ENCODE measurements around the gene GOLGA8K. TPM values are rescaled to one million over a fixed set of nuclear protein-coding genes. Genes with fewer than 3 reads are reported as not detected.
"Not testable (repeated sequence)": the region's sequence is repeated elsewhere in the genome, so short reads cannot be mapped to it uniquely, and the experiment has no call there.

The GOLGA8K gene
- 0.22 TPM in 1 of 2 replicates, not detected in the other for total RNA-seq

GRCh38 chr15:32403192-32403591 lies at the start of gene GOLGA8K:
GOLGA8K (minus strand) TSS chr15:32403292; CDS start chr15:32403194, 98 bp downstream.
- DNase-seq (ENCODE audit: low read depth in 2 of 2), result not testable (repeated sequence)

GRCh38 chr15:32440445-32440977 lies 37.4 kb upstream of the GOLGA8K start:
- DNase-seq (ENCODE audit: low read depth in 2 of 2), result not testable (repeated sequence)

GRCh38 chr15:32434102-32434963 lies 31.2 kb upstream of the GOLGA8K start:
- not testable (repeated sequence) for DNase-seq (ENCODE audit: low read depth in 2 of 2)

GRCh38 chr15:32427635-32428034 lies 24.5 kb upstream of the GOLGA8K start:
- not testable (repeated sequence) for DNase-seq (ENCODE audit: low read depth in 2 of 2)

GRCh38 chr15:32426511-32426910 lies 23.4 kb upstream of the GOLGA8K start:
- not testable (repeated sequence) for DNase-seq (ENCODE audit: low read depth in 2 of 2)

- not testable (repeated sequence) for DNase-seq (ENCODE audit: low read depth in 2 of 2)
Measured at GRCh38 chr15:32407903-32408302, 4.8 kb upstream of the GOLGA8K start.

- DNase-seq (ENCODE audit: low read depth in 2 of 2), result not testable (repeated sequence)
Measured at GRCh38 chr15:32396522-32396921, 6.6 kb downstream of the GOLGA8K start.

GRCh38 chr15:32394745-32395144 lies 8.3 kb downstream of the GOLGA8K start:
- DNase-seq (ENCODE audit: low read depth in 2 of 2), result not testable (repeated sequence)

GRCh38 chr15:32388050-32388648 lies 14.9 kb downstream of the GOLGA8K start:
- not testable (repeated sequence) for DNase-seq (ENCODE audit: low read depth in 2 of 2)

GRCh38 chr15:32385823-32386495 lies 17.1 kb downstream of the GOLGA8K start:
- not testable (repeated sequence) for DNase-seq (ENCODE audit: low read depth in 2 of 2)

GRCh38 chr15:32374185-32374584 lies 28.9 kb downstream of the GOLGA8K start:
- DNase-seq (ENCODE audit: low read depth in 2 of 2), result not testable (repeated sequence)

GRCh38 chr15:32373707-32374106 lies 29.4 kb downstream of the GOLGA8K start:
- not testable (repeated sequence) for DNase-seq (ENCODE audit: low read depth in 2 of 2)

GRCh38 chr15:32372075-32372474 lies 31.0 kb downstream of the GOLGA8K start:
- DNase-seq (ENCODE audit: low read depth in 2 of 2), result not testable (repeated sequence)

- not testable (repeated sequence) for DNase-seq (ENCODE audit: low read depth in 2 of 2)
Measured at GRCh38 chr15:32370526-32370925, 32.6 kb downstream of the GOLGA8K start.

GRCh38 chr15:32370064-32370463 lies 33.0 kb downstream of the GOLGA8K start:
- not testable (repeated sequence) for DNase-seq (ENCODE audit: low read depth in 2 of 2)

- DNase-seq (ENCODE audit: low read depth in 2 of 2), result not testable (repeated sequence)
Measured at GRCh38 chr15:32366492-32366891, 36.6 kb downstream of the GOLGA8K start.

GRCh38 chr15:32365955-32366354 lies 37.1 kb downstream of the GOLGA8K start:
- not testable (repeated sequence) for DNase-seq (ENCODE audit: low read depth in 2 of 2)

- DNase-seq (ENCODE audit: low read depth in 2 of 2), result not testable (repeated sequence)
Measured at GRCh38 chr15:32364944-32365343, 38.1 kb downstream of the GOLGA8K start.

GRCh38 chr15:32363449-32363848 lies 39.6 kb downstream of the GOLGA8K start:
- DNase-seq (ENCODE audit: low read depth in 2 of 2), result not testable (repeated sequence)

- not testable (repeated sequence) for DNase-seq (ENCODE audit: low read depth in 2 of 2)
Measured at GRCh38 chr15:32361662-32362061, 41.4 kb downstream of the GOLGA8K start.

GRCh38 chr15:32358462-32358861 lies 44.6 kb downstream of the GOLGA8K start:
- not testable (repeated sequence) for DNase-seq (ENCODE audit: low read depth in 2 of 2)

- not testable (repeated sequence) for DNase-seq (ENCODE audit: low read depth in 2 of 2)
Measured at GRCh38 chr15:32356909-32357308, 46.2 kb downstream of the GOLGA8K start.

Data from lung microvascular endothelial cell (primary cell).